ENCODE measurements around the gene PCLAF.

Gene PCLAF, protein sequence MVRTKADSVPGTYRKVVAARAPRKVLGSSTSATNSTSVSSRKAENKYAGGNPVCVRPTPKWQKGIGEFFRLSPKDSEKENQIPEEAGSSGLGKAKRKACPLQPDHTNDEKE

DNA sequence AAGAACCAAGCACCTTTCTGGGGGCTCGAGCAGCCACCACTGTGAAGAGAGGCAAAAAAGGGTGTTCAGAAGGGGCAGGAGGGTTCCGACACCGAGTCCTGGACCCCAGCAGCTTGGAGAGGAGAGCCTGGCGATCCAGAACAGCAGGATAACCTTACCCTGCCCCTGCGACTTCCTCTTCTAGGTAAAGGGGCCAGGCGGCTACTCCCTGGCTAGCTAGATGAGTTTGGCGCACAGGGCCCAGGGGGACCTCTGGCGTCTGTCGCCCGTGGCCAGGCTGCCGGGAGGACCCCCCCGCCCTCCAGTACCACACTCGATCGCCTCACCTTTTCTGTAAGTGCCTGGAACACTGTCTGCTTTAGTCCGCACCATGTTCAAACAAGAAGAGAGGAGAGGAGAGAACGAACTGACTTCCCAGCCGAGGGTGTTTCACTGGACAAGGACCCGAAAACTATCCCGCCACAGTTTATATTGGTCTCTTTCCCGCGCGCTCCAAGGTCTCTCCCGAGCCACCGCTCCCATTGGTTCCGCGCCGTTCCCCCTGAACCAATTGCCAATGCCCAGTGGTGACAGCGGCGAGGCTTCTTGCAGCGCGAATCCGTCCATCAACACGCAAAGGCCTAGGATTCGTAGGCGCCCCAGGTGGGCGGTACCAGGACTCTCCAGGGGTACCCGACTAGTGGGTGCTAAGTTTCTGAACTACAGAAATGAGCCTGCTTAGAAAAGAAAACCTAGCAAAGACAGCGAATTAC, at the start of gene PCLAF:
PCLAF (minus strand) TSS at position 442 of the 752 bp plus-strand sequence; CDS start at position 372, 70 bp downstream.
- peak within 1 kb of the TSS; percentile 72 for H2AFZ ChIP-seq (ENCODE audit: low read depth, low read length, severe bottlenecking)
- H3K9me3 ChIP-seq (ENCODE audit: insufficient read depth, low read length): no peaks in the 10 kb centered on the region
- peak within 1 kb of the TSS; percentile 66 for H3K27ac ChIP-seq (ENCODE audit: low read depth, low read length)
- peaks cover 18% of the 10 kb centered on the region; the same call in 1 of the 2 replicates for H3K36me3 ChIP-seq (ENCODE audit: low read length)
- H4K20me1 ChIP-seq (ENCODE audit: low read depth, low read length): peaks cover 5% of the 10 kb centered on the region; the same call in 1 of the 2 replicates
- H3K9ac ChIP-seq (ENCODE audit: low read length): peak within 1 kb of the TSS; percentile 93
- peaks cover 8% of the 10 kb centered on the region for H3F3A ChIP-seq (ENCODE audit: insufficient read depth)
- peaks cover 43% of the 10 kb centered on the region for H3K79me2 ChIP-seq (ENCODE audit: insufficient read depth, low read length)
- H3K4me2 ChIP-seq (ENCODE audit: low read depth, low read length, poor library complexity, severe bottlenecking): peak within 1 kb of the TSS; percentile 96
- peak within 1 kb of the TSS; percentile 87 for H3K4me3 ChIP-seq (ENCODE audit: insufficient read depth, low read length, poor library complexity, severe bottlenecking)
- no peaks in the 10 kb centered on the region for H3K9me2 ChIP-seq (replicated peaks; ENCODE audit: insufficient read depth, low read length)
- TF ChIP-seq EZH2phosphoT487 (conservative IDR thresholded peaks at IDR 0.05; ENCODE audit: low read length): no peak
- TF ChIP-seq, protein P1, sequence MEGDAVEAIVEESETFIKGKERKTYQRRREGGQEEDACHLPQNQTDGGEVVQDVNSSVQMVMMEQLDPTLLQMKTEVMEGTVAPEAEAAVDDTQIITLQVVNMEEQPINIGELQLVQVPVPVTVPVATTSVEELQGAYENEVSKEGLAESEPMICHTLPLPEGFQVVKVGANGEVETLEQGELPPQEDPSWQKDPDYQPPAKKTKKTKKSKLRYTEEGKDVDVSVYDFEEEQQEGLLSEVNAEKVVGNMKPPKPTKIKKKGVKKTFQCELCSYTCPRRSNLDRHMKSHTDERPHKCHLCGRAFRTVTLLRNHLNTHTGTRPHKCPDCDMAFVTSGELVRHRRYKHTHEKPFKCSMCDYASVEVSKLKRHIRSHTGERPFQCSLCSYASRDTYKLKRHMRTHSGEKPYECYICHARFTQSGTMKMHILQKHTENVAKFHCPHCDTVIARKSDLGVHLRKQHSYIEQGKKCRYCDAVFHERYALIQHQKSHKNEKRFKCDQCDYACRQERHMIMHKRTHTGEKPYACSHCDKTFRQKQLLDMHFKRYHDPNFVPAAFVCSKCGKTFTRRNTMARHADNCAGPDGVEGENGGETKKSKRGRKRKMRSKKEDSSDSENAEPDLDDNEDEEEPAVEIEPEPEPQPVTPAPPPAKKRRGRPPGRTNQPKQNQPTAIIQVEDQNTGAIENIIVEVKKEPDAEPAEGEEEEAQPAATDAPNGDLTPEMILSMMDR (IDR thresholded peaks at IDR 0.05; ENCODE audit: insufficient read depth, low read length, poor library complexity, severe bottlenecking): no peak
- H3K27me3 ChIP-seq (ENCODE audit: low read length): no peaks in the 10 kb centered on the region

DNA sequence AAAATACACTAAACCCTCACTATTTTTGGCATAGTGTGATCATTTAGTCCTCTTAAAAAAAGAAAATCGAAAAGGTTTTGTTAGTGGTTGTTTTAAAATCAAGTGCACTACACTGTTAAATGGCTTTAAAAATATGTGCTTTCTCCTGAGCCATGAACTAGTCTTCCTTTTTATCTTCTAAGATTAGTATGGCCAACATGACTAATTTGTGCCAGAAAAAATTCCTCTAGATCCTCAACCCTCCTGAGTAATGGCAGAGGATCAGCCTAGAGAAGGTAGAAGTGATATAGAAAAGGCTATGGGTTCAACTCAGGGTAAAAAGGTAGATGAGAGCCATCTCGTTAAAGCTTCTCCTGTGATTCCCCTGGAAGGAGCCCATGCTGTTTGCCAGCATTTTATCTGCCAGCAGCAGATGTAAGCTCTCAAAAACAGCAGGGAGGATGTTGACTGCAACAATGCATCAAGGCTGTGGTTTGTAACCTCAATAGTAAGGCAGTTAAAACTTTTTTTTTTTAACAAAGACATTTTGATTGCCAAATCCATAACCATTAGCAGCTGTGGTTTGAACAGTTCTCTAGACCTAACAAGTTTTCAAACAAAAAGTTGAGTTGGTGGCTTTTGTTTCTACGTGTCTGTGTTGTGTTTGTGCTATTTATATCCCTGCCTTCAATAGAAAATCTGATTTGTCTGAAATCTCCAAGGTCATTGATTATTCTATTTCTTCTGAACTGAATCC, 48.9 kb upstream of the PCLAF start:
- no peak overlapping the region for H3K4me3 ChIP-seq (ENCODE audit: insufficient read depth, low read length, poor library complexity, severe bottlenecking)
- H2AFZ ChIP-seq (ENCODE audit: low read depth, low read length, severe bottlenecking): no peak overlapping the region
- H4K20me1 ChIP-seq (ENCODE audit: low read depth, low read length): no peaks in the 10 kb centered on the region
- H3F3A ChIP-seq (ENCODE audit: insufficient read depth): no peaks in the 10 kb centered on the region
- H3K9me3 ChIP-seq (ENCODE audit: insufficient read depth, low read length): no peaks in the 10 kb centered on the region
- H3K79me2 ChIP-seq (ENCODE audit: insufficient read depth, low read length): no peaks in the 10 kb centered on the region
- H3K27me3 ChIP-seq (ENCODE audit: low read length): no peaks in the 10 kb centered on the region
- TF ChIP-seq, protein P1 (IDR thresholded peaks at IDR 0.05; ENCODE audit: insufficient read depth, low read length, poor library complexity, severe bottlenecking): no peak
- TF ChIP-seq EZH2phosphoT487 (conservative IDR thresholded peaks at IDR 0.05; ENCODE audit: low read length): no peak
- no peaks in the 10 kb centered on the region for H3K9me2 ChIP-seq (replicated peaks; ENCODE audit: insufficient read depth, low read length)
- H3K27ac ChIP-seq (ENCODE audit: low read depth, low read length): no peak overlapping the region
- H3K36me3 ChIP-seq (ENCODE audit: low read length): no peaks in the 10 kb centered on the region
- no peak overlapping the region for H3K9ac ChIP-seq (ENCODE audit: low read length)
- no peak overlapping the region for H3K4me2 ChIP-seq (ENCODE audit: low read depth, low read length, poor library complexity, severe bottlenecking)

DNA sequence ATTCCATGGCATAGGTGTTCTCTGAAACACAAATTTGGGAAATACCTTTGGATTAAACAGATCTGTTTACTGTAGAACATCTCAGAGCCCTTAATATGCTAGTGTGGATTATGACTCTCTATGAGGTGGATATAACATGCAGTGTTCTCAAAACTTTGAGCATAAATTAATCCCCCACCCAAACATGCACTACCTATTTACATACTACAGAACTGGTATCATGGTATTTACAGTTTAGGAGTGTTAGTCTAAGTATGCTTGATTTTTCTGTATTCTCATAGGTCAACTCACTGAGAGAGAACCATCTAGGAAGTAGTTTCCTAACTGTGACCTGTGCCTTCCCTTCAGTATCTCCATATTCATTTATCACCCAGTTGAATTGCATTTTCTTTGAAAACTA, 48.2 kb upstream of the PCLAF start:
- no peak overlapping the region for H3K9ac ChIP-seq (ENCODE audit: low read length)
- no peak overlapping the region for H3K27ac ChIP-seq (ENCODE audit: low read depth, low read length)
- no peaks in the 10 kb centered on the region for H4K20me1 ChIP-seq (ENCODE audit: low read depth, low read length)
- no peaks in the 10 kb centered on the region for H3K9me3 ChIP-seq (ENCODE audit: insufficient read depth, low read length)
- TF ChIP-seq, protein P1 (IDR thresholded peaks at IDR 0.05; ENCODE audit: insufficient read depth, low read length, poor library complexity, severe bottlenecking): no peak
- TF ChIP-seq EZH2phosphoT487 (conservative IDR thresholded peaks at IDR 0.05; ENCODE audit: low read length): no peak
- no peak overlapping the region for H2AFZ ChIP-seq (ENCODE audit: low read depth, low read length, severe bottlenecking)
- H3K4me3 ChIP-seq (ENCODE audit: insufficient read depth, low read length, poor library complexity, severe bottlenecking): no peak overlapping the region
- no peaks in the 10 kb centered on the region for H3K36me3 ChIP-seq (ENCODE audit: low read length)
- H3K27me3 ChIP-seq (ENCODE audit: low read length): no peaks in the 10 kb centered on the region
- H3K9me2 ChIP-seq (replicated peaks; ENCODE audit: insufficient read depth, low read length): no peaks in the 10 kb centered on the region
- H3F3A ChIP-seq (ENCODE audit: insufficient read depth): no peaks in the 10 kb centered on the region
- H3K4me2 ChIP-seq (ENCODE audit: low read depth, low read length, poor library complexity, severe bottlenecking): no peak overlapping the region
- no peaks in the 10 kb centered on the region for H3K79me2 ChIP-seq (ENCODE audit: insufficient read depth, low read length)
